HG02981 (cell line): Measurements from ENCODE around the gene RIOK1.
"Not testable (repeated sequence)": the region's sequence is repeated elsewhere in the genome, so short reads cannot be mapped to it uniquely, and the experiment has no call there.

Experiments
- ATAC-seq: cut with Tn5 transposase; IDR thresholded peaks from one replicate; pipeline ENCODE4 v1.9.1; 2021; ENCODE audit warnings: mild to moderate bottlenecking, moderate library complexity; ENCODE audit not compliant: unreplicated experiment

RIOK1 gene

GRCh38 chr6:7439228-7439627 lies 49.6 kb downstream of the RIOK1 start:
- ATAC-seq, result no peak

DNA sequence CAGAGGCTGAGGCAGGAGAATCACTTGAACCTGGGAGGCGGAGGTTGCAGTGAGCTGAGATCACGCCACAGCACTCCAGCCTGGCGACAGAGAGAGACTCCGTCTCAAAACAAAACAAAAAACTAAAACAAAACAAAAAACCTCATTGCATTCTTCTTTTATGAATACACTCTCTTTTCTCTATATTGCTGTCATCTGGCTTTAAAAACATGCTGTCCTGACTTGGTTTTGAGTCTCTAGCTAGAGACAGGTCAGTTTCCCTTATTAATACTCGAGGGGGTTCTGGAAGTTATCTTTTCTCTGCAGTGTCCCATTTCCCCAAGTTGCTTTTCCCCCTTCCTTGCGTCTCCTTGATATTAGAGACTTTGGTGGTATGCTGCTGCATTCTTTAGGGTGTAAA lies 50.9 kb downstream of the RIOK1 start:
- no peak for ATAC-seq

GRCh38 chr6:7441048-7441775 lies 51.6 kb downstream of the RIOK1 start:
- ATAC-seq, result no peak

DNA sequence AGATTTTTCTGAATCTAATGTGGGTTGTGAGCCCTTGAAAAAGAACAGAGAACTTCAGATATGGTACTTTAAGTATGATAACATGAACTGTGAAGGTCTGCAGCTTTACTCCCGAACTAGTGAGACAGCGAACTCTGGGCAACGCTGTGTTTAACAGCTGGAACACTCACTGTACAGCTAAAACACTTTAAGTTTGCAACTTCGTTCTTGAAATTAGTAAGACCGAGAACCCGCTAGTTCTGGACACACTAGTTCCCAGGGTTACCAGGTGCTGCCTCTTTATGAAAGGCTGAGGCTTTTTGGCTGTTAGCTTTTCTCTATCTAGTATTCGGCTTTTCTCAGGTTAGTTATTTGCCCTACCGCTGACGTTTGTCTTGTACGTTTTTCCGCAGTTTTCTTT lies 52.9 kb downstream of the RIOK1 start:
- no peak for ATAC-seq

DNA sequence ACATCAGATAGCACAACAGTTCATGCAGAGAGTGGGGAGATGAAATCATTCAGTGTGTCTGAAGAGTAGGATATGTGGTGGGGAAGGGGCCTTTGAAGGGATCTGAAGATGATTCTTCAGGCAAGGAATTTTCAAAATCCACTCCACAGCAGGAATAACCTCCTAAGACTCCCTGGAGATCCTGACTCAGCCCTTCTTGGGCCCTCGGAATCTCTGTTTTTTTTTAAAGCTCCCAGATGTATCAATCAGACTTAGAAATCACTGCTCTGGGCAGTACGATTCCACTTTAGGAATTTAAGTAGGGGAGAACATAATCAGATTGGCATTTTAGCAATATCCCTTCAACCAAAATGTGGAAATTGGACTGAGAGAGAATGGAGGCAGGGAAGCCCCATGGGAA lies 55.5 kb downstream of the RIOK1 start:
- ATAC-seq, result no peak

- ATAC-seq, result no peak
Measured at GRCh38 chr6:7445885-7446461, 56.4 kb downstream of the RIOK1 start.

DNA sequence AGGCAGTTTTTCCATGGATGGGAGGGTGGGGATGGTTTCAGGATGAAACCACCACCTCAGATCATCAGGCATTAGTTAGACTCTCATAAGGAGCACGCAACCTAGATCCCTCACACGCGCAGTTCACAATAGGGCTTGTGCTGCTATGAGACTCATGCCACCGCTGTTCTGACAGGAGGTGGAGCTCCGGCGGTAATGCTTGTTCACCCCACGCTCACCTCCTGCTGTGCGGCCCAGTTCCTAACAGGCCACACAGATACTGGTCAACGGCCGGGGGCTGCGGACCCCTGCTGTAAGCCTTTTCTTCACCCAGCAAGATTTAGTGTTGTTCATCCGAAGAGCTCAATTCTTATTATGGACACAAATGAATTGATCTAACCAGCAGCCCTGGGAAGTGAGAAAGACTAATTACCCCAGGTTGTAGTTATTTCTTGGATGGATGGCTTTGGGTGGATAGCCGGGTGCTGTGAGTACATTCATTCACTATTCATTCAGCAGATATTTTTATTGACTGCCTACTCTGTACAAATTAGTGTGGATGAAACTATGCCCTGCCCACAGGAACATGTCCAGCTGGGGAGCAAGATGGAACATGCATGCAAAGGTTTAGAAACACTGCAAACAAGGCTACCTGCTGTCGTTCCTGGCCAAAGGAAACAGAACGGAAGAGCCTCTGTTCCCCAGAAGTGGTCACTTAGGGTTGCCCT lies 57.2 kb downstream of the RIOK1 start:
- ATAC-seq, result no peak

- ATAC-seq, result no peak
Measured at GRCh38 chr6:7448232-7448631, 58.6 kb downstream of the RIOK1 start.

DNA sequence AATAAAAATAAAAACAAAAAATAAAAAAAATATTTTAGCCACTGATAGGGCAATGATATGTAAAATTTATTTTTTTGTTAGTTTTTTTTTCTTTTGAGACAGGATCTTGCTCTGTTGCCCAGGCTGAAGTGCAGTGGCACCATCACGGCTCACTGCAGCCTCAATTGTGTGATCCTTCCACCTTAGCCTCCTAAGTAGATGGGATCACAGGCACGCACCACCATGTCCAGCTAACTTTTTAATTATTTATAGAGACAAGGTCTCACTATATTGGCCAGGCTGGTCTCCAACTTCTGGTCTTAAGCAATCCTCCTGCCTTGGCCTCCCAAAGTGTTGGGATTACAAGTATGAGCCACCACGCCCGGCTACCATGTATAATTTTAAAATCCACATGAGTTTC lies 59.4 kb downstream of the RIOK1 start:
- no peak for ATAC-seq

DNA sequence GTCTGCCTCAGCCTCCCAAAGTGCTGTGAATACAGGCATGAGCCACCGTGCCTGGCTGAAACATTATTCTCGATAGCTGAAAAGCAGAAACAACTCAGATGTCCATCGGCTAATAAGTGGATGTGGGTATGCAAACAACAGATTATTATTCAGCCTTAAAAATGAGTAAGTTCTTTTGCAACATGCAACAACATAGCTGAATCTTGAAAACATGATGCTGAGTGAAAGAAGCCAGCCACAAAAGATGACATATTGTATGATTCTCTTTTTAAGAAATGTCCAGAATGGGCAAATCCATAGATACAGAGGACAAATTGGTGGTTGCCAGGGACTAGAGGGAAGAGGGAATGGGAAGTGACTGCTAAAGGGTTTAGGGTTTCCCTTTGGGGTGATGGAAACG lies 61.7 kb downstream of the RIOK1 start:
- ATAC-seq, result no peak

DNA sequence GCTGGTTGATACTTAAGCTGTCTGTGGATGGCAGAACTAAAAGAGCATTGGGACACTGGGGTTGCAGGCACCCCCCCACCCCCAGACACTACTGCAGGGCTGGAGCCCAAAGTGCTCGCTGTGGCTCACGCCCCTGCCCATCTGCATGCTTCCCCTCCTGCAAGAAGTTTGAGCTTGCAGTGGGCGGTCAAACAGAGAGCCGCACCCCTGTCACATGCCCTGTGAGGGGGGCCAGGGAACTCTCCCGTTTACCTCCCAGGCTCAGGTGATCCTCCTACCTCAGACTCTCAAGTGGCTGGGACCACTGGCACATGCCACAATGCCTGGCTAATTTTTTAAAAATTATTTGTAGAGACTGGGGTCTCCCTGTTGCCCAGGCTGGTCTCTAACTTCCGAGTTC lies 63.3 kb downstream of the RIOK1 start:
- ATAC-seq, result no peak

DNA sequence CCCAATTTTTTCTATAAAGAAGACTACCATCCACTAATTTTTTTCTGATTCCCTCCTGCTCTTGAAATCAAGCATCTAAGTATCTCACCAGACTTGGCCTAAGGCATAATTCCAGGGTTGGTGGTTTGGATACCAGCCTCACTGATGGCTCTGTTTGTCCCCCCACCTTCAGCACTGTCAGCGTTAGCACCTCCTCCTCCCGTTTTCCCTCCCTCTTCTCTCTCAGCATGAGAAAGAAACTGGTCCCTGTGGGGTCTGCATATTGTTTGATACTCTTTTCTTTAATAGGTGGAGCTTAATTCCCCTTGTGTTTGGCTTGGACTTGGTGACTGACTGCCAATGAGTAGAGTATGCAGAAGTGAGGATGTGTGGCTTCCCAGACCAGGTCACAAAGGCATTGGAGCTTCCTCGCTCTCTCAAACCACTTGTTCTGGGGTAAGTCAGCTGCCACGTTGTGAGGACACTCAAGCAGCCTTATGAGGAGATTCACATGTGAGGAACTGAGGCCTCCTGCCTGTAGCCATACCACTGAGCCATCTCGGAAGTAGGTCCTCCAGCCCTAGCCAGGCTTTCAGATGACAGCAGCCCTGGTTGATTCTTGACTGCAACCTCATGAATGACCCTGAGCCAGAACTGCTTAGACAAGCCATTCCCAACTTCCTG lies 65.2 kb downstream of the RIOK1 start:
- no peak for ATAC-seq

DNA sequence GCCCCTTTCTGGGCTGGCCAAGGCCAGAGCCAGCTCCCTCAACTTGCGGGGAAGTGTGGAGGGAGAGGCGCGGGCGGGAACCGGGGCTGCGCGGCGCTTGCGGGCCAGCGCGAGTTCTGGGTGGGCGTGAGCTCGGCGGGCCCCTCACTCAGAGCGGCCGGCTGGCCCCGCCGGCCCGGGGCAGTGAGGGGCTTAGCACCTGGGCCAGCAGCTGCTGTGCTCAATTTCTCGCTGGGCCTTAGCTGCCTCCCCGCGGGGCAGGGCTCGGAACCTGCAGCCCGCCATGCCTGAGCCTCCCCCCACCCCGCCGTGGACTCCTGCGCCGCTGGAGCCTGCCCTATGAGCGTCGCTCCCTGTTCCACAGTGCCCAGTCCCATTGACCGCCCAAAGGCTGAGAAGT lies 66.7 kb downstream of the RIOK1 start:
- ATAC-seq, result not testable (repeated sequence)

DNA sequence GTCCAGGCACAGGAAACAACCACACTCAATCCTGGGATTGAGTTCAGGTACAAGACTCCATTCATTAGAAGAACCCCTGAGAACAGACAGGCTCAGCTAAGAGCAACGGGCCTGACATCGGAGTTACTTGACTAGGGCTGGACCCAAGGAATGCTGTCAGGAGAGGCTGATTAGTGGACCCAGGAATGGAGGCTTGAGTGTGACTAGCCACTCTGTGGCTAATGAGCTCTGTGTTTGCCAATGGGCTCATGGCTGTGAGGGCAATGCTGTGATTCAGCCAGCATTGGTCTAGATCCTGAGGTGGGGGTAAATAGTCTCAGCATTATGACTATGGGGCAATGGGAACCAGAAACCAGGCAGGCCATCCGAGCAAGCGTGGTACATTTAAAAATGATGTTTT lies 71.8 kb downstream of the RIOK1 start:
- no peak for ATAC-seq

GRCh38 chr6:7463785-7464184 lies 74.2 kb downstream of the RIOK1 start:
- no peak for ATAC-seq

- no peak for ATAC-seq
Measured at GRCh38 chr6:7467007-7467897, 77.6 kb downstream of the RIOK1 start.
